HFFc6 (cell line): ENCODE measurements around the gene ZGRF1. TPM values are rescaled to one million over a fixed set of nuclear protein-coding genes. Genes with fewer than 3 reads are reported as not detected.
"Not testable (repeated sequence)": the region's sequence is repeated elsewhere in the genome, so short reads cannot be mapped to it uniquely, and the experiment has no call there.

Source experiments
- DNase-seq: peaks from one replicate; pipeline ENCODE4 v3.0.0-alpha.2; 2018
- H3K27ac Mint-ChIP-seq: 2 replicates; pipeline ENCODE4 v1.8.0; 2020; ENCODE audit warnings: mild to moderate bottlenecking, mixed read lengths
- H3K27me3 Mint-ChIP-seq: 2 replicates; pipeline ENCODE4 v1.8.0; 2021; ENCODE audit warnings: mild to moderate bottlenecking, moderate library complexity, mixed read lengths; ENCODE audit not compliant: insufficient read depth
- H3K36me3 Mint-ChIP-seq: 2 replicates; pipeline ENCODE4 v1.8.0; 2021; ENCODE audit warnings: low read depth, mixed read lengths
- H3K4me1 Mint-ChIP-seq: 2 replicates; pipeline ENCODE4 v1.8.0; 2020; ENCODE audit warnings: low read depth, mixed read lengths
- H3K4me3 Mint-ChIP-seq: 2 replicates; pipeline ENCODE4 v1.8.0; 2020; ENCODE audit warnings: mild to moderate bottlenecking, moderate library complexity, mixed read lengths
- H3K9me3 Mint-ChIP-seq: 2 replicates; pipeline ENCODE4 v1.8.0; 2020; ENCODE audit warnings: mild to moderate bottlenecking, mixed read lengths
- CTCF ChIP-seq: fragments of 200-600 bp; sonication (generic); IDR thresholded peaks from 2 replicates; pipeline ENCODE4 v1.5.0; 2021; ENCODE audit warnings: antibody characterized with exemption, mild to moderate bottlenecking
- microRNA-seq: library from miRNA; unstranded; fragments of <30 nt; microRNA quantifications from one replicate; pipeline ENCODE4, GENCODE V29; 2019
- total RNA-seq, 6 experiments: library from RNA; stranded (reverse); fragmentation: NEBNext Ultra II Directional; extraction: Animal tissue kit (Norgen Biotek cat#: 25700); gene quantifications; 2 replicates in 1 of 6; 3 replicates in 5 of 6; pipeline ENCODE4 v1.2.3, GENCODE V29; 2021

The ZGRF1 gene
- total RNA-seq, 6 experiments from 2014 or later = 3.7 to 7.3 (median 6.6) TPM

DNA sequence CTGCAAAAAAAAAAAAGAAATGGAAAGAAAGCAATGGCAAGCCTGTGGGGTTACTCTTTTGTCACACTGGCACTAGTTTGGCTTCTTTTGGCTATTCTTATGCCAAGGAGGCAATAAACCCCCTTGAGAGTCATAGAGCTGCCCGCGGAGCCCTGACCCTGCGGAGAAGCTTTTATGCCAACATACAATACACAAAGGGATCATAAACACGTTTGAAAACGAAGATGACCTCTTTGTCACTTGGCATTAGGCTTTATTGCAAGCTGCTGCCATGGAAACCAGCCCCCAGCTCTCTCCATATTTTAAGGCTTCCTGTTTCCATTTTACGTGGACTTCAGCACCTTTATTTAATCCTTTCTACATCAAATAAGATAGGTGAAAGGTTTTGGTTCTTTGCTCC lies 128.4 kb downstream of the ZGRF1 start:
- TF ChIP-seq CTCF = no peak
- Mint-ChIP-seq H3K9me3 (no peaks in the 10 kb centered on the region), H3K4me1 (peaks cover 20% of the 10 kb centered on the region), H3K4me3 (no peak overlapping the region), H3K27me3 (peaks cover 54% of the 10 kb centered on the region), H3K27ac (no peak overlapping the region), H3K36me3 (0 out of 2 replicates have a peak, but pooled peaks cover 9% of the 10 kb centered on the region)
- DNase-seq = no peak

- Mint-ChIP-seq H3K27me3 (peaks cover 29% of the 10 kb centered on the region), H3K36me3 (no peaks in the 10 kb centered on the region), H3K4me1 (peaks cover 14% of the 10 kb centered on the region), H3K4me3 (no peak overlapping the region), H3K27ac (no peak overlapping the region), H3K9me3 (no peaks in the 10 kb centered on the region)
- no peak for TF ChIP-seq CTCF
- DNase-seq = no peak
Observed at GRCh38 chr4:112504807-112505206, 131.9 kb downstream of the ZGRF1 start.

GRCh38 chr4:112502871-112503270 lies 133.8 kb downstream of the ZGRF1 start:
- no peak for DNase-seq
- H3K27ac Mint-ChIP-seq = no peak overlapping the region
- H3K36me3 Mint-ChIP-seq = no peaks in the 10 kb centered on the region
- no peak overlapping the region for H3K4me3 Mint-ChIP-seq
- no peaks in the 10 kb centered on the region for H3K4me1 Mint-ChIP-seq
- no peaks in the 10 kb centered on the region for H3K9me3 Mint-ChIP-seq
- H3K27me3 Mint-ChIP-seq = peaks cover 20% of the 10 kb centered on the region
- no peak for TF ChIP-seq CTCF

DNA sequence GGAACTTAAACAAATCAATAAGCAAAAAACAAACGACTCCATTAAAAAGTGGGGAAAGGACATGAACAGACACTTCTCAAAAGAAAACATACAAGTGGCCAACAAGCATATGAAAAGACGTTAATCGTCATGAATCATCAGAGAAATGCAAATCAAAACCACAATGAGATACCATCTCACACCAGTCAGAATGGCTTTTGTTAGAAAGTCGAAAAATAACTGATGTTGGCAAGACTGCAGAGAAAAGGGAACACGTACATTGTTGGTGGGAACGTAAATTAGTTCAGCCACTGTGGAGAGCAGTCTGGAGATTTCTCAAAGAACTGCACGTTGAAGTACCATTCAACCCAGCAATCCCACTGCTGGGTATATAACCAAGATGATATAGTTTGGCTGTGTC lies 144.4 kb downstream of the ZGRF1 start:
- DNase-seq = no peak

GRCh38 chr4:112490808-112491207 lies 145.9 kb downstream of the ZGRF1 start:
- peaks cover 29% of the 10 kb centered on the region for H3K9me3 Mint-ChIP-seq
- not testable (repeated sequence) for H3K4me1 Mint-ChIP-seq, H3K27ac Mint-ChIP-seq, DNase-seq, H3K4me3 Mint-ChIP-seq, H3K36me3 Mint-ChIP-seq, H3K27me3 Mint-ChIP-seq

More for the DNA sequence above, 144.4 kb downstream of the ZGRF1 start:
- Mint-ChIP-seq H3K4me3 (no peak overlapping the region), H3K9me3 (peaks cover 29% of the 10 kb centered on the region), H3K27ac (no peak overlapping the region), H3K36me3 (peaks cover 6% of the 10 kb centered on the region), H3K4me1 (no peaks in the 10 kb centered on the region), H3K27me3 (peaks cover 5% of the 10 kb centered on the region)
- no peak for TF ChIP-seq CTCF

Small RNA genes within 50 kb of the gene (microRNA-seq; reads per million reads assigned to microRNA genes)
- gene MIR302A = 3.9 reads per million
- 3.9 reads per million for gene MIR302B
- not detected for gene MIR302C
- gene MIR302D = 4.6 reads per million
- not detected for gene MIR367

Other genes starting within 250 kb of the ZGRF1 start
- not detected for gene NEUROG2, start 120.7 kb downstream of the ZGRF1 start, total RNA-seq
- gene LARP7, start 234 bp upstream of the ZGRF1 start, total RNA-seq = 10 to 100 TPM; 25.1 to 34.4 (median 30.6) TPM